Melanocyte of skin (primary cell): ENCODE measurements around the gene GMNC. TPM values are rescaled to one million over a fixed set of nuclear protein-coding genes. Genes with fewer than 3 reads are reported as not detected.

ENCODE experiments used
- total RNA-seq, 2 donors: library from RNA; depleted of rRNA; stranded (reverse); fragments of >200 nt; gene quantifications; 2 replicates each; pipeline ENCODE4 v1.2.3, GENCODE V29; 2012

The GMNC gene, protein sequence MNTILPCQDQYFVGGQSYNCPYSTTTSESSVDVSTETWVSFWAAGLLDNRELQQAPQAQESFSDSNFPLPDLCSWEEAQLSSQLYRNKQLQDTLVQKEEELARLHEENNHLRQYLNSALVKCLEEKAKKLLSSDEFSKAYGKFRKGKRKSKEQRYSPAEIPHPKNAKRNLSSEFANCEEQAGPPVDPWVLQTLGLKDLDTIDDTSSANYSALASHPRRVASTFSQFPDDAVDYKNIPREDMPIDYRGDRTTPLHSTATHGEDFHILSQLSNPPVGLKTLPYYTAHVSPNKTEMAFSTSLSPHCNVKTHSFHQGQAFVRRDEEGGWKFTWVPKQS
- not detected for total RNA-seq

GRCh38 chr3:190862209-190863118, at the start of gene GMNC:
Gene GMNC, minus strand, starts transcription at chr3:190862694. Its CDS starts 79 bp downstream, at chr3:190862615.

